ENCODE data around the gene WNT2B.

WNT2B gene

GRCh38 chr1:112565800-112566199 lies 57.0 kb downstream of the WNT2B start:
- in situ Hi-C loops (cut with MboI; ENCODE audit: low sequenced_read_pairs) = no loop called here

DNA sequence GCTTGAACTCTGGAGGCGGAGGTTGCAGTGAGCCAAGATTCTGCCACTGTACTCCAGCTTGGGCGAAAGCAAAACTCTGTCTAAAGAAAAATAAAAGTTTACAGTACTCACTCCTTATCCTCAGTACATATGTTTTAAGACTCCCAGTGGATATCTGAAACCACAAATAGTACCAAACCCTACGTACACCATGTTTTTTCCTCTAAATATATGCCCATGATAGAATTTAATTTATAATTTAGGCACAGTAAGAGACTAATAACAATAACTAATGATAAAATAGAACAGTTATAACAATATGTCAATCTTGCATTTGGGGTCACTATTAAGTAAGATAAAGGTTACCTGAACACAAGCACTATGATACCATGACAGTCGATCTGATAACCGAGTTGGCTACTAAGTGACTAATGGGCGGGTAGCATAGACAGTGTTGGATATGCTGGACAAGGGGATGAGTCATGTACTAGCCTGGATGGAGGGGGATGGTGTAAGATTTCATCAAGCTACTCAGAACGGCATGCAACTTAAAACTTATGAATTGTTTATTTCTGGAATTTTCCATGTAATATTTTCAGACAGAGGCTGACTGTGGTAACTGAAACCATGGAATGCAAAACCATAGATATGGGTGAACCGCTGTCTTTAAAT lies 66.5 kb downstream of the WNT2B start:
- in situ Hi-C loops (cut with MboI; ENCODE audit: low sequenced_read_pairs) = no loop called here

DNA sequence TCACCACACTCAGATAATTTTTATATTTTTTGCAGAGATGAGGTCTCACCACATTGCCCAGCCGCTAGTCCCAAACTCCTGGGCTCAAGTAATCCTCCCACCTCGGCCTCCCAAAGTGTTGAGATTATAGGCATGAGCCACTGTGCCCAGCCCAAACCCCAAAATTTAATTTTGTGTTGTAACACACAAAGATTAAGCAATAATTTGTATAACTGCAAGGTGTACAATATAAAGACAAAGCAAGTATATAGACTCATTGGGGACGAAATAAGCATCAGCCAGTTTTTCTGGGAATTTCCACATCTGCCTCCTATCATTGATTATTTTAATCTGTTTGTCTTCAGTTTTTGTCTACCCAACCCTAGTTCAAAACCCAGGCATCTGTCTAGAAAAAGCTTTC lies 67.5 kb downstream of the WNT2B start:
- in situ Hi-C loops (cut with MboI; ENCODE audit: low sequenced_read_pairs) = no loop called here
